Measurements from ENCODE around the gene PCDHGA8. TPM values are rescaled to one million over a fixed set of nuclear protein-coding genes. Genes with fewer than 3 reads are reported as not detected.

Gene PCDHGA8
- total RNA-seq, 2 experiments from 2014 or later = not detected

- Mint-ChIP-seq H3K27ac (no peak overlapping the region), H3K36me3 (ENCODE audit: low read depth) (no peaks in the 10 kb centered on the region), H3K9me3 (no peaks in the 10 kb centered on the region), H3K27me3 (peaks cover 66% of the 10 kb centered on the region), H3K4me3 (no peak overlapping the region), H3K4me1 (ENCODE audit: low read depth) (no peaks in the 10 kb centered on the region)
- Histone ChIP-seq H3K4me1 (ENCODE audit: insufficient read depth, low read length) (no peaks in the 10 kb centered on the region), H3K27ac (ENCODE audit: low read depth in 1 of 2, low read length in 2 of 2) (no peak overlapping the region), H3K36me3 (ENCODE audit: insufficient read depth, low read length) (no peaks in the 10 kb centered on the region), H3K9me3 (ENCODE audit: control insufficient read depth in 1 of 2, insufficient read depth in 1 of 2, low read length in 2 of 2) (peaks cover 0 to 9% of the 10 kb centered on the region in 2 experiments), H3K27me3 (ENCODE audit: control insufficient read depth in 1 of 2, insufficient read depth in 2 of 2, low read length in 2 of 2) (peaks cover 0 to 5% of the 10 kb centered on the region in 2 experiments), H3K4me3 (ENCODE audit: low read length) (no peak overlapping the region)
- no peak for ATAC-seq (ENCODE audit: poor library complexity)
- no peak for TF ChIP-seq CTCF (IDR thresholded peaks at IDR 0.05)
- no peak for DNase-seq
- ChIA-PET POLR2A (no interaction called here), CTCF (no interaction called here)
- intact Hi-C loops (cut with DNase I, micrococcal nuclease) = no loop called here
Measured at GRCh38 chr5:141440341-141440740, 47.9 kb downstream of the PCDHGA8 start.

- Histone ChIP-seq H3K4me3 (ENCODE audit: low read length) (no peak overlapping the region), H3K27ac (ENCODE audit: low read depth in 1 of 2, low read length in 2 of 2) (no peak overlapping the region), H3K4me1 (ENCODE audit: insufficient read depth, low read length) (no peaks in the 10 kb centered on the region), H3K36me3 (ENCODE audit: insufficient read depth, low read length) (no peaks in the 10 kb centered on the region), H3K27me3 (ENCODE audit: control insufficient read depth in 1 of 2, insufficient read depth in 2 of 2, low read length in 2 of 2) (peaks cover 0 to 9% of the 10 kb centered on the region in 2 experiments), H3K9me3 (ENCODE audit: control insufficient read depth in 1 of 2, insufficient read depth in 1 of 2, low read length in 2 of 2) (peaks cover 0 to 9% of the 10 kb centered on the region in 2 experiments)
- H3K4me3 Mint-ChIP-seq = no peak overlapping the region
- no peaks in the 10 kb centered on the region for H3K4me1 Mint-ChIP-seq (ENCODE audit: low read depth)
- ChIA-PET POLR2A (no interaction called here), CTCF (no interaction called here)
- H3K27me3 Mint-ChIP-seq = peaks cover 66% of the 10 kb centered on the region
- intact Hi-C loops (cut with DNase I, micrococcal nuclease) = no loop called here
- H3K27ac Mint-ChIP-seq = no peak overlapping the region
- H3K9me3 Mint-ChIP-seq = no peaks in the 10 kb centered on the region
- no peaks in the 10 kb centered on the region for H3K36me3 Mint-ChIP-seq (ENCODE audit: low read depth)
- no peak for TF ChIP-seq CTCF (IDR thresholded peaks at IDR 0.05)
- DNase-seq (no peak), ATAC-seq (ENCODE audit: poor library complexity) (no peak)
Measured at GRCh38 chr5:141441571-141442170, 49.2 kb downstream of the PCDHGA8 start.

Other genes starting within 250 kb of the PCDHGA8 start
- gene PCDHB6, start 242.6 kb upstream of the PCDHGA8 start, total RNA-seq = not detected
- not detected for gene PCDHB7, start 220.0 kb upstream of the PCDHGA8 start, total RNA-seq
- gene PCDHB8, start 214.8 kb upstream of the PCDHGA8 start, total RNA-seq = not detected
- gene PCDHB16, start 210.2 kb upstream of the PCDHGA8 start, total RNA-seq = not detected
- gene PCDHB9, start 205.5 kb upstream of the PCDHGA8 start, total RNA-seq = not detected
- gene PCDHB10, start 200.3 kb upstream of the PCDHGA8 start, total RNA-seq = not detected
- gene PCDHB11, start 193.0 kb upstream of the PCDHGA8 start, total RNA-seq = not detected
- not detected for gene PCDHB12, start 183.9 kb upstream of the PCDHGA8 start, total RNA-seq
- not detected for gene PCDHB13, start 178.7 kb upstream of the PCDHGA8 start, total RNA-seq
- gene PCDHB14, start 169.3 kb upstream of the PCDHGA8 start, total RNA-seq = not detected
- not detected for gene PCDHB15, start 147.2 kb upstream of the PCDHGA8 start, total RNA-seq
- gene SLC25A2, start 88.6 kb upstream of the PCDHGA8 start, total RNA-seq = under 1 TPM in 1 of 2 experiments, not detected in 1; 0.22 TPM
- gene TAF7, start 71.8 kb upstream of the PCDHGA8 start, total RNA-seq = 10 to 100 TPM; 80.5 TPM
- not detected for gene PCDHGA1, start 62.1 kb upstream of the PCDHGA8 start, total RNA-seq
- gene PCDHGA2, start 53.9 kb upstream of the PCDHGA8 start, total RNA-seq = not detected
- not detected for gene PCDHGA3, start 48.8 kb upstream of the PCDHGA8 start, total RNA-seq
- under 1 TPM in 1 of 2 experiments, not detected in 1; 0.05 TPM for gene PCDHGB1, start 42.5 kb upstream of the PCDHGA8 start, total RNA-seq
- under 1 TPM; 0.08 TPM for gene PCDHGA4, start 37.6 kb upstream of the PCDHGA8 start, total RNA-seq
- under 1 TPM; 0.19 to 0.20 TPM for gene PCDHGB2, start 32.6 kb upstream of the PCDHGA8 start, total RNA-seq
- under 1 TPM in 1 of 2 experiments, not detected in 1; 0.08 TPM for gene PCDHGA5, start 28.5 kb upstream of the PCDHGA8 start, total RNA-seq
- gene PCDHGB3, start 22.4 kb upstream of the PCDHGA8 start, total RNA-seq = under 1 TPM; 0.11 to 0.28 TPM
- gene PCDHGA6, start 18.7 kb upstream of the PCDHGA8 start, total RNA-seq = under 1 TPM in 1 of 2 experiments, not detected in 1; 0.11 TPM
- not detected for gene PCDHGA7, start 9.9 kb upstream of the PCDHGA8 start, total RNA-seq
- not detected for gene PCDHGB4, start 4.9 kb upstream of the PCDHGA8 start, total RNA-seq
- gene PCDHGB5, start 5.3 kb downstream of the PCDHGA8 start, total RNA-seq = under 1 TPM; 0.14 to 0.20 TPM
- not detected for gene PCDHGA9, start 10.1 kb downstream of the PCDHGA8 start, total RNA-seq
- gene PCDHGB6, start 15.4 kb downstream of the PCDHGA8 start, total RNA-seq = under 1 TPM in 1 of 2 experiments, not detected in 1; 0.06 TPM
- gene PCDHGA10, start 20.4 kb downstream of the PCDHGA8 start, total RNA-seq = under 1 TPM in 1 of 2 experiments, not detected in 1; 0.08 TPM
- gene PCDHGB7, start 25.0 kb downstream of the PCDHGA8 start, total RNA-seq = not detected
- not detected for gene PCDHGA11, start 28.4 kb downstream of the PCDHGA8 start, total RNA-seq
- not detected for gene PCDHGA12, start 37.9 kb downstream of the PCDHGA8 start, total RNA-seq
- gene PCDHGC3, start 83.3 kb downstream of the PCDHGA8 start, total RNA-seq = not detected
- not detected for gene PCDHGC4, start 92.4 kb downstream of the PCDHGA8 start, total RNA-seq
- not detected for gene PCDHGC5, start 96.4 kb downstream of the PCDHGA8 start, total RNA-seq
- gene DIAPH1, start 226.4 kb downstream of the PCDHGA8 start, total RNA-seq = 100 to 1,000 TPM; 159 to 161 TPM
- gene HDAC3, start 244.2 kb downstream of the PCDHGA8 start, total RNA-seq = 10 to 100 TPM; 51.1 to 52.7 TPM
- gene RELL2, start 244.4 kb downstream of the PCDHGA8 start, total RNA-seq = 10 to 100 TPM; 10.9 to 11.4 TPM